ENCODE measurements around the gene USP54.

DNA sequence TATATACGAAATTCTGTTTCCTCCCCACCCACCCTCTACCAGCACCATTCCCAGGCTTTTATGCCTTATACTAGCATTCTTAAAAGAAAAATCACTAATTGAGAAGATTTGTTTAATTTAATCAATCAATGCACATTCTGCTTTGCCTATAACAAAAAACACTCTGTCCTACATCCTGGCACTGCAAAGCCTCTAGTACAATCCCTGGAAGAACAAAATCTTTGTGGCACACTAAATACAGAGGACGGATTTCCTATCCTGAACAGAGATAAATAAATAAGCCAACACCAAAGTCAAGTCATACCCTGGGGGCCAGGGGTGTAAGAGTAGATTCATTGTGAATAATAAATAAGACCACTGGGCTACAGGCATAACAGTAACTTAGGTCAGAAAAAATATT, 34.3 kb downstream of the USP54 start:
- TF ChIP-seq, protein P1, sequence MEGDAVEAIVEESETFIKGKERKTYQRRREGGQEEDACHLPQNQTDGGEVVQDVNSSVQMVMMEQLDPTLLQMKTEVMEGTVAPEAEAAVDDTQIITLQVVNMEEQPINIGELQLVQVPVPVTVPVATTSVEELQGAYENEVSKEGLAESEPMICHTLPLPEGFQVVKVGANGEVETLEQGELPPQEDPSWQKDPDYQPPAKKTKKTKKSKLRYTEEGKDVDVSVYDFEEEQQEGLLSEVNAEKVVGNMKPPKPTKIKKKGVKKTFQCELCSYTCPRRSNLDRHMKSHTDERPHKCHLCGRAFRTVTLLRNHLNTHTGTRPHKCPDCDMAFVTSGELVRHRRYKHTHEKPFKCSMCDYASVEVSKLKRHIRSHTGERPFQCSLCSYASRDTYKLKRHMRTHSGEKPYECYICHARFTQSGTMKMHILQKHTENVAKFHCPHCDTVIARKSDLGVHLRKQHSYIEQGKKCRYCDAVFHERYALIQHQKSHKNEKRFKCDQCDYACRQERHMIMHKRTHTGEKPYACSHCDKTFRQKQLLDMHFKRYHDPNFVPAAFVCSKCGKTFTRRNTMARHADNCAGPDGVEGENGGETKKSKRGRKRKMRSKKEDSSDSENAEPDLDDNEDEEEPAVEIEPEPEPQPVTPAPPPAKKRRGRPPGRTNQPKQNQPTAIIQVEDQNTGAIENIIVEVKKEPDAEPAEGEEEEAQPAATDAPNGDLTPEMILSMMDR (conservative IDR thresholded peaks at IDR 0.05; ENCODE audit: low read length), result no peak
- TF ChIP-seq EZH2phosphoT487 (IDR thresholded peaks at IDR 0.05; ENCODE audit: borderline replicate concordance, low read depth, low read length), result no peak
